Ishikawa (cell line): ENCODE data around the gene MBNL1.

Experiments used
- CEBPB ChIP-seq: IDR thresholded peaks from 2 replicates; pipeline ENCODE4 v1.6.1; 2012
- EGR1 ChIP-seq: IDR thresholded peaks from 2 replicates; pipeline ENCODE4 v1.6.1; 2012
- EP300 ChIP-seq: IDR thresholded peaks from 2 replicates; pipeline ENCODE4 v1.6.1; 2012; ENCODE audit warnings: borderline replicate concordance
- FOXM1 ChIP-seq: IDR thresholded peaks from 2 replicates; pipeline ENCODE4 v1.6.1; 2012; ENCODE audit warnings: low read depth, borderline replicate concordance
- MAX ChIP-seq: IDR thresholded peaks from 2 replicates; pipeline ENCODE4 v1.6.1; 2012
- REST ChIP-seq: IDR thresholded peaks from 2 replicates; pipeline ENCODE4 v1.6.1; 2012; ENCODE audit warnings: low read depth, mild to moderate bottlenecking
- TEAD4 ChIP-seq: IDR thresholded peaks from 2 replicates; pipeline ENCODE4 v1.6.1; 2012
- ZBTB7A ChIP-seq: IDR thresholded peaks from 2 replicates; pipeline ENCODE4 v1.6.1; 2012; ENCODE audit warnings: low read depth

- TF ChIP-seq EP300 (no peak), EGR1 (no peak), CEBPB (no peak), FOXM1 (no peak), MAX (no peak), ZBTB7A (no peak), TEAD4 (no peak), REST (no peak)
Observed at GRCh38 chr3:152287898-152288576, 19.3 kb downstream of the MBNL1 start.
